ENCODE results near the gene LAP3.

DNA sequence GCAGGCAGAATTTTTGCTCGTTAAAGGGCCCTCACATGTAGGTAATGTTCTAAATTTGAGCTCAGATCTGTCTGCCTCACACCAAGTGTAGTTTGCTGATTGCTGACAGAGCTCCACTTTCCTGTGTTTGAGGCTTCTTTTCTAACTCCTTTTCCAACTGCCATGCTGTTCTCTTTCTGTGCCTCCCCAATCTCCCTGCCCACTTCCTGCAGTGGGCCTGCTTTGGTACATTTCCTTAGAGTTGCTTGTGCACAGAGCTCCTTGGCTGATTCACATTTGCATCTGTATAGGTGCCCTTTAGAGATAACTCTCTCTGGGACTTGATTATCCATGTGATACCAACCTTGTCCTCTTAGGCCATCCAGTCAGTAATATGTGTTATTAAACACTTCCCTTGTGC, 41.9 kb downstream of the LAP3 start:
- TF ChIP-seq, protein P1, sequence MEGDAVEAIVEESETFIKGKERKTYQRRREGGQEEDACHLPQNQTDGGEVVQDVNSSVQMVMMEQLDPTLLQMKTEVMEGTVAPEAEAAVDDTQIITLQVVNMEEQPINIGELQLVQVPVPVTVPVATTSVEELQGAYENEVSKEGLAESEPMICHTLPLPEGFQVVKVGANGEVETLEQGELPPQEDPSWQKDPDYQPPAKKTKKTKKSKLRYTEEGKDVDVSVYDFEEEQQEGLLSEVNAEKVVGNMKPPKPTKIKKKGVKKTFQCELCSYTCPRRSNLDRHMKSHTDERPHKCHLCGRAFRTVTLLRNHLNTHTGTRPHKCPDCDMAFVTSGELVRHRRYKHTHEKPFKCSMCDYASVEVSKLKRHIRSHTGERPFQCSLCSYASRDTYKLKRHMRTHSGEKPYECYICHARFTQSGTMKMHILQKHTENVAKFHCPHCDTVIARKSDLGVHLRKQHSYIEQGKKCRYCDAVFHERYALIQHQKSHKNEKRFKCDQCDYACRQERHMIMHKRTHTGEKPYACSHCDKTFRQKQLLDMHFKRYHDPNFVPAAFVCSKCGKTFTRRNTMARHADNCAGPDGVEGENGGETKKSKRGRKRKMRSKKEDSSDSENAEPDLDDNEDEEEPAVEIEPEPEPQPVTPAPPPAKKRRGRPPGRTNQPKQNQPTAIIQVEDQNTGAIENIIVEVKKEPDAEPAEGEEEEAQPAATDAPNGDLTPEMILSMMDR (IDR thresholded peaks at IDR 0.05; ENCODE audit: borderline replicate concordance, extremely low read depth, low read length, poor library complexity, severe bottlenecking), result no peak
- TF ChIP-seq EZH2 (IDR thresholded peaks at IDR 0.05; ENCODE audit: borderline replicate concordance, low read depth, low read length, severe bottlenecking), result no peak

Measured in DND-41 (cell line).